ENCODE results near the gene DENND1C. TPM values are rescaled to one million over a fixed set of nuclear protein-coding genes. Genes with fewer than 3 reads are reported as not detected.
A peak's percentile ranks its signal among the peaks of the same experiment; 100 is the strongest.

Gene DENND1C
- total RNA-seq, result 1 to 10 TPM; 2.1 to 3.9 TPM
- long read RNA-seq, donor 1, result 0 reads
- long read RNA-seq, donor 2, partial matches to known transcripts, result 1 of 1 reads
- long read RNA-seq, donor 2, other reads (novel, unspliced or antisense), result 0 of 1 reads

GRCh38 chr19:6481541-6482342 lies at the start of gene DENND1C:
Gene DENND1C (minus strand): TSS chr19:6481787. CDS start chr19:6481695, 92 bp downstream.
- no peak for DNase-seq (ENCODE audit: low spot score)
- intact Hi-C loops (cut with DNase I), result no loop called here

GRCh38 chr19:6530386-6531162 lies 49.0 kb upstream of the DENND1C start, which contains the start of gene TNFSF9:
Gene TNFSF9 (plus strand): TSS chr19:6531026. CDS start chr19:6531037, 11 bp downstream.
- DNase-seq (ENCODE audit: low spot score), result peak; percentile 96
- intact Hi-C loops (cut with DNase I), result no loop called here

- DNase-seq (ENCODE audit: low spot score), result no peak
- intact Hi-C loops (cut with DNase I), result loop anchor here in 1 of 2 donors (10.0 kb wide), 1 partner anchor 95 kb away; no protein-coding TSS in a partner anchor
Observed at GRCh38 chr19:6529937-6530385, 48.4 kb upstream of the DENND1C start.

- intact Hi-C loops (cut with DNase I), result loop anchor here in 1 of 2 donors (10.0 kb wide), 1 partner anchor 95 kb away; no protein-coding TSS in a partner anchor
- DNase-seq (ENCODE audit: low spot score), result no peak
Observed at GRCh38 chr19:6529351-6529750, 47.8 kb upstream of the DENND1C start.

GRCh38 chr19:6528544-6529121 lies 47.0 kb upstream of the DENND1C start:
- DNase-seq (ENCODE audit: low spot score), result peak; percentile 86
- intact Hi-C loops (cut with DNase I), result loop anchor here in 1 of 2 donors (10.0 kb wide), 1 partner anchor 96 kb away; no protein-coding TSS in a partner anchor

GRCh38 chr19:6527893-6528543 lies 46.4 kb upstream of the DENND1C start:
- intact Hi-C loops (cut with DNase I), result loop anchor here in 1 of 2 donors (10.0 kb wide), 1 partner anchor 97 kb away; no protein-coding TSS in a partner anchor
- no peak for DNase-seq (ENCODE audit: low spot score)

GRCh38 chr19:6524311-6524710 lies 42.7 kb upstream of the DENND1C start:
- no peak for DNase-seq (ENCODE audit: low spot score)
- intact Hi-C loops (cut with DNase I), result loop anchor here in 1 of 2 donors (10.0 kb wide), 1 partner anchor 100 kb away; no protein-coding TSS in a partner anchor

GRCh38 chr19:6522712-6523111 lies 41.1 kb upstream of the DENND1C start:
- intact Hi-C loops (cut with DNase I), result loop anchor here in 1 of 2 donors (10.0 kb wide), 1 partner anchor 102 kb away; no protein-coding TSS in a partner anchor
- DNase-seq (ENCODE audit: low spot score), result no peak

- no peak for DNase-seq (ENCODE audit: low spot score)
- intact Hi-C loops (cut with DNase I), result loop anchor here in 1 of 2 donors (10.0 kb wide), 1 partner anchor 103 kb away; no protein-coding TSS in a partner anchor
Observed at GRCh38 chr19:6521718-6522646, 40.4 kb upstream of the DENND1C start.

GRCh38 chr19:6519289-6519688 lies 37.7 kb upstream of the DENND1C start:
- intact Hi-C loops (cut with DNase I), result no loop called here
- no peak for DNase-seq (ENCODE audit: low spot score)

GRCh38 chr19:6518145-6518911 lies 36.7 kb upstream of the DENND1C start:
- DNase-seq (ENCODE audit: low spot score), result no peak
- intact Hi-C loops (cut with DNase I), result no loop called here

- intact Hi-C loops (cut with DNase I), result no loop called here
- DNase-seq (ENCODE audit: low spot score), result peak; percentile 97
Observed at GRCh38 chr19:6516659-6517291, 35.2 kb upstream of the DENND1C start.

- DNase-seq (ENCODE audit: low spot score), result peak; percentile 96
- intact Hi-C loops (cut with DNase I), result no loop called here
Observed at GRCh38 chr19:6516018-6516658, 34.6 kb upstream of the DENND1C start.

- intact Hi-C loops (cut with DNase I), result no loop called here
- no peak for DNase-seq (ENCODE audit: low spot score)
Observed at GRCh38 chr19:6514926-6515544, 33.4 kb upstream of the DENND1C start.

- intact Hi-C loops (cut with DNase I), result no loop called here
- DNase-seq (ENCODE audit: low spot score), result no peak
Observed at GRCh38 chr19:6514089-6514488, 32.5 kb upstream of the DENND1C start.
